Tibial nerve (tissue), 3 donors: ENCODE measurements around the gene MBNL2.

Experiments
- POLR2A ChIP-seq, 2 donors: fragments of 450-650 bp; IDR thresholded peaks; one replicate each; pipeline ENCODE4 v1.6.1; 2017; ENCODE audit warnings: antibody characterized with exemption in 2 of 2, mild to moderate bottlenecking in 2 of 2, moderate library complexity in 2 of 2
- TF ChIP-seq, protein P1 (sequence below), 5 experiments: fragments of 200-600 bp in 3 of 5; fragments of 450-650 bp in 2 of 5; sonication (generic) in 3 of 5; IDR thresholded peaks; one replicate each; pipeline ENCODE4 v1.5.1; 2016 to 2019; ENCODE audit warnings: antibody characterized with exemption in 5 of 5, mild to moderate bottlenecking in 3 of 5, moderate library complexity in 2 of 5

DNA sequence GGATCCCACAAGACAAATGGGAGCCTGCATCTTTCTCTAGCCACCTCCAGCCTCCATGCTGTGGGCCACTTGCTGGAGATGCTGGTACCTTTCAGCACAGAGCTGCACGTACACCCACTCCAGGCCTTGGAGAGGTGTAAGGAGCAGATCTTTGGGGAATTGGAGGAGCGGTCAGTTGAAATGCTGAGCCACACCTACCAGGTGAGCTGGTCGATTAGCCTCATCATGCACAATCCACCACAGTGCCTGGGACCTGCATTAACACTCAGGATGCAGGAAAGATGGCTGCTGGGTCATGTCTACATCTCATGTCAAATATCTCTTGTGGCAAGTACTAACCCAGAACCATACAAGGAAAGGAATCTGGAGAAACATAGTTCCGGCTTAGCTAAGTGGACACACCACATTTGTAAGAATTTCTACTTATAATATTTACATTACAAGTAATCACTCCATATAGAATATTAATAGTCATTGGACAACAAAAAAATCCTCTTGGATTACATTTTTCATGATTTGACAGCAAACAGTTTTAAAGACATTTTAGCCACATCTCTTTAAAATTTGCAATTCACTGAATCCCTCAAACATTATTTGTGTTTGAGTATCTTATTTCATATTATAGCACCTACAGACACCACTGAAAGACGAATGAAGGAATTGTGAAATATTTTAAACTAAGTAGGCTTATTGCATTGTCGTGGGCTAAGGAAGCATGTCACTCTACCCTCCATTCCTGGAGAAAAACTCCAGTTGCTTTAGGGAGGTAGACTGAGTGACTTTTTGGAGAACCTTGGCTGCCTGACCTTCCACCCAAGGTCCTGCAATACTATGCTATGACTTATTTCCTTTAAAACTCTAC, 21.8 kb upstream of the MBNL2 start:
- TF ChIP-seq POLR2A (IDR thresholded peaks at IDR 0.05), result no peak
- TF ChIP-seq, protein P1, sequence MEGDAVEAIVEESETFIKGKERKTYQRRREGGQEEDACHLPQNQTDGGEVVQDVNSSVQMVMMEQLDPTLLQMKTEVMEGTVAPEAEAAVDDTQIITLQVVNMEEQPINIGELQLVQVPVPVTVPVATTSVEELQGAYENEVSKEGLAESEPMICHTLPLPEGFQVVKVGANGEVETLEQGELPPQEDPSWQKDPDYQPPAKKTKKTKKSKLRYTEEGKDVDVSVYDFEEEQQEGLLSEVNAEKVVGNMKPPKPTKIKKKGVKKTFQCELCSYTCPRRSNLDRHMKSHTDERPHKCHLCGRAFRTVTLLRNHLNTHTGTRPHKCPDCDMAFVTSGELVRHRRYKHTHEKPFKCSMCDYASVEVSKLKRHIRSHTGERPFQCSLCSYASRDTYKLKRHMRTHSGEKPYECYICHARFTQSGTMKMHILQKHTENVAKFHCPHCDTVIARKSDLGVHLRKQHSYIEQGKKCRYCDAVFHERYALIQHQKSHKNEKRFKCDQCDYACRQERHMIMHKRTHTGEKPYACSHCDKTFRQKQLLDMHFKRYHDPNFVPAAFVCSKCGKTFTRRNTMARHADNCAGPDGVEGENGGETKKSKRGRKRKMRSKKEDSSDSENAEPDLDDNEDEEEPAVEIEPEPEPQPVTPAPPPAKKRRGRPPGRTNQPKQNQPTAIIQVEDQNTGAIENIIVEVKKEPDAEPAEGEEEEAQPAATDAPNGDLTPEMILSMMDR (IDR thresholded peaks at IDR 0.05), result no peak
